ENCODE measurements around the gene ESR2.

DNA sequence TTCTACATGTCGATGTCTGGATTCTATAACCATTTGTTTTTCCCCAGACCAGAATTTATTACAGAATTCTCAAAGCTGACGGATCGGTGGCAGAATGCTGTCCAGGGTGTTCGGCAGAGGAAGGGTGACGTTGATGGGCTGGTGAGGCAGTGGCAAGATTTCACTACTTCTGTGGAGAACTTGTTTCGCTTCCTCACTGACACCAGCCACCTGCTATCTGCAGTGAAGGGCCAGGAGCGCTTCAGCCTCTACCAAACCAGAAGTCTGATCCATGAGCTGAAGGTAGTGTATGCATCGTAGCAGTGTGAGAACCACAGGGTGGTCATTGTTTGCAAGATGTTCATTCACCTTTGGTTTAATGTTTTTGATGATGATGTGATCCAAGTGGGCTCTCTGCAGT is 124.0 kb downstream of the ESR2 start:
- TF ChIP-seq CTCF (IDR thresholded peaks at IDR 0.05; ENCODE audit: insufficient read depth, low read length, poor library complexity, severe bottlenecking) (no peak), EZH2phosphoT487 (conservative IDR thresholded peaks at IDR 0.05; ENCODE audit: low read length) (no peak)

All from SU-DHL-6 (cell line).